Measurements from ENCODE around the gene CTIF.

The CTIF gene

GRCh38 chr18:48800876-48801727, 262.3 kb downstream of the CTIF start:
- peak overlapping the region; percentile 32 for H3K4me3 ChIP-seq (ENCODE audit: low read depth, low read length)
- peak; percentile 85 for DNase-seq (ENCODE audit: low read depth)
- TF ChIP-seq CTCF (IDR thresholded peaks at IDR 0.05; ENCODE audit: insufficient read depth, low read depth, low read length, missing control alignments): no peak

- peak overlapping the region; percentile 32 for H3K4me3 ChIP-seq (ENCODE audit: low read depth, low read length)
- no peak for TF ChIP-seq CTCF (IDR thresholded peaks at IDR 0.05; ENCODE audit: insufficient read depth, low read depth, low read length, missing control alignments)
- DNase-seq (ENCODE audit: low read depth): peak; percentile 18
Observed at GRCh38 chr18:48801728-48802542, 263.1 kb downstream of the CTIF start.

- H3K4me3 ChIP-seq (ENCODE audit: low read depth, low read length): no peak overlapping the region
- DNase-seq (ENCODE audit: low read depth): no peak
- no peak for TF ChIP-seq CTCF (IDR thresholded peaks at IDR 0.05; ENCODE audit: insufficient read depth, low read depth, low read length, missing control alignments)
Observed at GRCh38 chr18:48802543-48803290, 263.9 kb downstream of the CTIF start.

GRCh38 chr18:48803518-48803917, 264.7 kb downstream of the CTIF start:
- TF ChIP-seq CTCF (IDR thresholded peaks at IDR 0.05; ENCODE audit: insufficient read depth, low read depth, low read length, missing control alignments): no peak
- no peak for DNase-seq (ENCODE audit: low read depth)
- no peak overlapping the region for H3K4me3 ChIP-seq (ENCODE audit: low read depth, low read length)

- TF ChIP-seq CTCF (IDR thresholded peaks at IDR 0.05; ENCODE audit: insufficient read depth, low read depth, low read length, missing control alignments): no peak
- no peak for DNase-seq (ENCODE audit: low read depth)
- H3K4me3 ChIP-seq (ENCODE audit: low read depth, low read length): no peak overlapping the region
Observed at GRCh38 chr18:48803951-48804855, 265.4 kb downstream of the CTIF start.
